Left kidney (tissue), 2 donors: ENCODE measurements around the gene MARF1. TPM values are rescaled to one million over a fixed set of nuclear protein-coding genes. Genes with fewer than 3 reads are reported as not detected.
"Not testable (repeated sequence)": the region's sequence is repeated elsewhere in the genome, so short reads cannot be mapped to it uniquely, and the experiment has no call there.

Source experiments
- DNase-seq: peaks from one replicate; pipeline ENCODE4 v3.0.0-alpha.2; 2013
- polyA plus RNA-seq: library from polyadenylated mRNA; unstranded; fragments of 120-200 nt; gene quantifications from one replicate; pipeline ENCODE4 v1.2.1, GENCODE V29; 2013; ENCODE audit not compliant: insufficient read length

The MARF1 gene
- polyA plus RNA-seq, 1 donor: 70.2 TPM

DNA sequence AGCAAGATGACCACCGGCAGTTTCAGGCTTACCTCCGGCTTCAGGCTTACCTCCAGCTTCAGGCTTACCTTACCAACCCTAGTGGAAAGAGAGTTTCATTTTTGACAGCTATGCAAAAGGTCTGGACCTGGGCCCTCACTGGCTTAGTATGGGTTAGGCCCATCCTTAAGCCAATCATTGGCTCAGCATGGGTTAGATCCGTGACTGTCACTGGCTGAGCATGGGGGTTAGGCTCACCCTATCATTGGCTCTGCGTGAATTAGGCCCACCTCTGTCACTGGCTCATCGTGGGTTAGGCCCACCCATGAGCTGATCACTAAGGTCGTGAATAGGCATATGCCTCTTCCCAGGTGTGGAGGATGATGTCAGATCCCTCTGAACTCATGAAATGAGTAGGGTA, 15.2 kb upstream of the MARF1 start:
- DNase-seq: no peak

DNA sequence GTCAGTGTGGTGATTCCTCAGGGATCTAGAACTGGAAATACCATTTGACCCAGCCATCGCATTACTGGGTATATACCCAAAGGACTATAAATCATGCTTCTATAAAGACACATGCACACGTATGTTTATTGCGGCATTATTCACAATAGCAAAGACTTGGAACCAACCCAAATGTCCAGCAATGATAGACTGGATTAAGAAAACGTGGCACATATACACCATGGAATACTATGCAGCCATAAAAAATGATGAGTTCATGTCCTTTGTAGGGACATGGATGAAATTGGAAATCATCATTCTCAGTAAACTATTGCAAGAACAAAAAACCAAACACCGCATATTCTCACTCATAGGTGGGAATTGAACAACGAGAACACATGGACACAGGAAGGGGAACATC, 12.6 kb upstream of the MARF1 start:
- not testable (repeated sequence) for DNase-seq

DNA sequence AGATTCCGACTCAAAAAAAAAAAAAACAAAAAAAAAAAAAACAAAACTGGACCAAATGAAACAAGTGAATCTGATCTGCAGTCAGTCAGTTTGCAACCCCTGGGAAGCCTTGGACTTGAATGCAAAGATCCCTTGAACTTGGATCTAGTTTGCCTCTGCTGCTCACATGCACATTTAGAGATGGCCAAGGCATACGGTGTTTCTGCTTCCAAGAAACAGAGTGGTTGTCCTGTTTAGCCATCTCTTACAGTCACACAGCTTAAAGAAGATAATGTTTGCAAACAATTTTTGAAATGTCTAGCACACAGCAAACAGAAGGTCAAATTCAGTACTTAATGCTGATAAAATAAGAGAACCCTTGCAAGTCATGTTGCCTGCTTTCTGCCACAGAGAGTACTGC, 11.6 kb upstream of the MARF1 start:
- DNase-seq: no peak

DNA sequence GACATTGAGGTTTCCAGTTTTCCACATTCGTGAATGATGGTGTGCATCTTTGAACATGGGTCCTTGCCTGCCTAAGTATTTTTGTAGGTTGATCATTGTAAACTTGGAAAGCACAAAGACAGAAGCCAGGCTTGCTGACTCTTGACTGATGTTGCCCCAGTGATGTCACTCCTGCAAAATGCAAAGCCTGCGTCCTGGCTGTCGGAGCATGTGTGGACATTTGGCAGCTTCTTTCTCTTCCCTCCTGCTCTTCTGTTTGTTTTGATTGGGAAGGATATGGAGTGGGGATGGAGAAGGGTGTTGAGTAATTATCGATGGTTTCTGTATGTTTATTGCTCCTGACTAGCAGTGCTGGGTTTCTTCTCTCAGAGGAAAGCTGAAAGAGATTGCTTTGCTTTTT, 10.3 kb upstream of the MARF1 start:
- no peak for DNase-seq

DNA sequence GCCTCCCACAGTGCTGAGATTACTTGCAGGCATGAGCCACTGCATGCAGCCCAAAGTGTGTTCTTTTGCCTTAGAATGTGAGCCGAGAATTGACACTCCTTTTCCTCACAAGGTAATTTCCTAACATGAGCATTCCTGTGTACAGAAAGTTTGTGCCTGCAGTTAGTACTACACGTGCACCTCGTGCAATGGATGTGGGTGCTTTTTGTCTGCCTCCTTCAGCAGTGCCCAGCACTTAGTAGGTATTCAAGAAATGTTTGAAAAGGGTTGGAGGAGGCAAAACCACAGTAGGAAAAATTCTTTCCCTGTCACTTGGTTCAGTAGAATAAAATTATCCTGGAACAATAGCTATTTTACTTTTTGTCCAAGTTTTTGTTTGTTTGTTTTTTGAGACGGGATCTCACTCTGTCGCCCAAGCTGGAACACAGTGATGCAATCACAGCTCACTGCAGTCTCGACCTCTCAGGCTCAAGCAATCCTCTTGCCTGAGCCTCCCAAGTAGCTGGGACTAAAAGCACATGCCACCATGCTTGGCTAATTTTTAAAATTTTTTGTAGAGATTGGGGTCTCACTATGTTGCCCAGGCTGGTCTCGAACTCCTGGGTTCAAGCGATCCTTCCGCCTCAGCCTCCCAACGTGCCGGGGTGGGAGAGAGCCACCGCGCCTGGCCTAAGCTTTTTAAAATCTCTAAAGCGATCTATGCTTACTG, 9.5 kb upstream of the MARF1 start:
- no peak for DNase-seq

DNA sequence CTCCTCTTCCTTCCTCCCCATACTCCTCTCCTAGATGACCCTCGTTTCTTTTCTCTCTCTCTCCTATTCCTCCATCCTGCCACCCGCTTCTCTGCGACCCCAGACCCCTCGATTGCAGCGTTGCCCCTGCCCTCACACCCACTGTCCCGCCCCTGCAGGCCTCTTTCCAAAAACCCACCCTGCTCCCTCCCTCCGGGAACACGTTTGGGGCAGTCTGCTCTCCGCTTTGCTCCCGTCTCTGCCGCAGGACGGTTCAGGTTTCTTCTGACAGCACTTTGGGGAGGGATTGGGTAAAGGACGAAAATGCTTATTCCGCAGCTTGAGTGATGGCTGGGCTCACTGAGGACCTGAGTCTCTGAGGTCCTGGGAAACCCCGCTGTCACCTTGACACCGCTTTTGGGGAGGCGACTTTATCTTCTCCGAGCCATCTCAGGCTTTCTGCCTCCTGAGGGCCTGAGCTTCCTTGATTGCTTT, 7.8 kb upstream of the MARF1 start:
- no peak for DNase-seq

DNA sequence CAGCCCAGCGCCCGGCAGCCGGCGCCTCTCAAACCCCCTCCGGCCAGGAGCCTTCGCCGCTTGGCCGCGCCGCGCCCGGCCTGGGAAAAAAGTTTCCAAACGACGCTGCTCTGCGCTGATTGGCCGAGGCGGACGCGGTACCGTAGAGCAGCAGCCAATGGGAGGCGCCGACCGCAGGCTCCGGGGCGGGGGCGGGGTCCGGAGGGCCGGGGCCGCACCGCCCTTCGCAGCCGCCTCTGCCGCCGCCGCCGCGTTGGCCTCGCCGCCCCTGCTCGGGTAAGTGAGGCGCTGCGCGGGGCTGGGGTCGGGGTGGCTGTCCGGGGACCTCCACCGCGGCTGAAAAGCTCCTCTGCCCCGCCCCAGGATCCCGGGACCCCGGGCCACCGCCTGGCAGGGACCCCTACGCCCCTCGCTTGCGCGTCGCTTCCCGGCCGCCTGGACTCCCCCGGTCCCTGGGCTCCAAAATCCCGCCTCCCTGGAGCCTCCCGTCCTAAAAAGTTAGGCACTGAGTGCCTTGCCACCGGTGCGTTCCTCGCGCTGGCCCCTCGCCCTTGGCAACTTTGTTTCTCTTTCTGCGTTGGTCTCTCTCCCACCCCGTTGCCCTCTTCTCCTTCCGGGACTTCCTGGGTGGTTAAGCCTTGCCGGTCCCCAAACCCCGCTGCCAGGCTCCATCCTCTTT, 7.2 kb upstream of the MARF1 start, which contains the start of gene NDE1:
NDE1 (plus strand) TSS at position 227 of the 679 bp plus-strand sequence. CDS start 14,534 bp downstream, outside the sequence.
- DNase-seq: peak; percentile 89

DNA sequence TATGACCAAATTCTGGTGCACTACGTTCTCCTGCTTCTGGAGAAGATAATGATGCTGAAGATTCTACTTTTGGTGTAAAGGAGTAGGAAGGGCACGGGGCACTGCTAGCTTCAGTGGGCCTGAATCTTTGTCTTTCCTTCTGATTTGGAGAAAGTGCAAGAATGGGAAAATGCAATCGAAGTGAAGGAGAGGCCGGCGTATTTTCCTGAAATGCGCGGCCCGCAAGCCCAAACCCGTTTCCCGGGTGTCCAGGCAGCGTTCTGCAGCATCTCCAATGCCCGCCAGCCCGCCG, 6.7 kb upstream of the MARF1 start:
- DNase-seq: no peak

DNA sequence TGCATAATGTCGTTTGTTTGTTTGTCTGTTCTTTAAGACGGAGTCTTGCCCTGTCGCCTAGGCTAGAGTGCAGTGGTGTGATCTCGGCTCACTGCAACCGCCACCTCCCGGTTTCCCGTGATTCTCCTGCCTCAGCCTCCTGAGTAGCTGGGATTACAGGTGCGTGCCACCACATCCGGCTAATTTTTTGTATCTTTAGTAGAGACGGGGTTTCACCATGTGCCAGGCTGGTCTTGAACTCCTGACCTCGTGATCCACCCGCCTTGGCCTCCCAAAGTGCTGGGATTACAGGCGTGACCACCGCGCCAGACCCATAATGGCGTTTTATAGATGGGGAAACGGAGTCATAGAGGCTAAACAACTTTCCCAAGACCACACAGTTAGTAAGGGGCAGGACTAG, 6.4 kb upstream of the MARF1 start:
- DNase-seq: not testable (repeated sequence)

DNA sequence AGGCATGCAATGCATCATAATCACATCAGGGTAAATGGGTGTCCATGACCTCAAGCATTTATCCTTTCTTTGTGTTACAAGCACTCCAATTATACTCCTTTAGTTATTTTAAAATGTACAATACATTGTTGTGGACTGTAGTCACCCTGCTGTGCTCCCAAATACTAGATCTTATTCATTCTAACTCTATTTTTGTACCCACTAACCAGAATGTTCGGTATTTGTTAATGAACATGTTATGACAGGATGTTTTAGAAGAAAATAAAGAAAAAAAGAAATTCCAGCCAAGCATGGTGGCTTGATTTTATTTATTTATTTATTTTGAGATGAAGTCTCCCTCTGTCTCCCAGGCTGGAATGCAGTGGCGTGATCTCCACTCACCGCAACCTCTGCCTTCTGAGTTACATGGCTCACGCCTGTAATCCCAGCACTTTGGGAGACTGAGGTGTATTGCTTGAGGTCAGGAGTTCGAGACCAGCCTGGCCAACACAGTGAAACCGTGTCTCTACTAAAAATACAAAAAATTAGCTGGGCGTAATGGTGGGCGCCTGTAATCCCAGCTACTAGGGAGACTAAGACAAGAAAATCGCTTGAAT, 5.3 kb upstream of the MARF1 start:
- DNase-seq: no peak

DNA sequence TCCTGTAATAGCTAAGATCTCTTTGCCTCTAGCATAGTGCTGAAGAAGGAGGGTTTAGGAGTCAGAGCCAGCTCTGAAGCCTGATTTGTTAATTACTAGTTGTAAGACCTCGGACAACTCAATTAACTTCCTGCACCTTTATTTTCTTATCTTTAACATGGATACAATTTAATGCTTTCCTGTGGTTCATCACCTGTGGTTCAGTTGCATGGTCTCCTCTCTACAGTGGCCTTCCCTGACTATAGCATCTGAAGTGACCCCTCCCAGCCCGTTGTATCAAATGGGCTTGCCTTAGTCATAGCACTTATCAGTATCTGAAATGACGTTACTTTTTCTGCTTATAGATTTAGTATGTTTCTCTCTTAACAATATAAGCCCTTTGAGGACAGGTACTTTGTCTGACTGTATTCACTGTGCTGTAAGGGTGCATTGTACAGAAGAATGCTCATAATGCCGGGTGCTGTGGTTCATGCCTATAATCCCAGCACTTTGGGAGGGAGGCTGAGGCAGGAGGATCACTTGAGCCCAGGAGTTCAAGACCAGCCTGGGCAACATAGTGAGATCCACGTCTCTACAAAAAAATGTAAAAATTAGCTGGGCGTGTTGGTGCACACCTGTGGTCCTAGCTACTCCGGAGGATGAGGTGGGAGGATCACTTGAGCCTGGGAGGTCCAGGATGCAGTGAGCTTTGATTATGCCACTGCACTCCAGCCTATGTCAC, 4.5 kb upstream of the MARF1 start:
- no peak for DNase-seq

DNA sequence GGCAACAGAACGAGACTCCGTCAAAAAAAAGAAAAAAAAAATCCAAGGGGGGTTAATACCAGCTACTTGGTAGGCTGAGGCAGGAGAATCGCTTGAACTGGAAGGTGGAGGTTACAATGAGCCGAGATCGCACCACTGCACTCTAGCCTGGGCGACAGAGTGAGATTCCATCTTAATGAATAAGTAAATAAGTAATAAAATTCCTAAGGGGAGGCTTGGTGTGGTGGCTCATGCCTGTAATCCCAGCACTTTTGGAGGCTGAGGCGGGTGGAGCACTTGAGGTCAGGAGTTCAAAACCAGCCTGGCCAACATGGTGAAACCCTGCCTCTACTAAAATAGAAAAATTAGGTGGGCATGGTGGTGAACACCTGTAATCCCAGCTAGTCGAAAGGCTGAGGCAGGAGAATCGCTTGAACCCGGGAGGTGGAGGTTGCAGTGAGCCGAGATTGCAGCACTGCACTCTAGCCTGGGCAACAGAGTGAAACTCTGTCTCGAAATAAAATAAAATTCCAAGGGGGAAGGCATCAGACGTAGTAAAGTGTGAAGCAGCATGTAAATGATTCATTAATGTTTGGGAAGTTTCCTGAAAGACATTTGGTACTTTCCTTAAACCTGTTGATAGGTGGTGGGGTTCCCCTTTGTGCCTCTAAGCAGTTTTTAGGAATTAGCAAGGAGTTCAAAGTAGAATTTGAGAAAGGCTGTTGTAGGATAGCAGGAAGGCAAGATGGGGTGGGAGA, 3.8 kb upstream of the MARF1 start:
- DNase-seq: not testable (repeated sequence)

DNA sequence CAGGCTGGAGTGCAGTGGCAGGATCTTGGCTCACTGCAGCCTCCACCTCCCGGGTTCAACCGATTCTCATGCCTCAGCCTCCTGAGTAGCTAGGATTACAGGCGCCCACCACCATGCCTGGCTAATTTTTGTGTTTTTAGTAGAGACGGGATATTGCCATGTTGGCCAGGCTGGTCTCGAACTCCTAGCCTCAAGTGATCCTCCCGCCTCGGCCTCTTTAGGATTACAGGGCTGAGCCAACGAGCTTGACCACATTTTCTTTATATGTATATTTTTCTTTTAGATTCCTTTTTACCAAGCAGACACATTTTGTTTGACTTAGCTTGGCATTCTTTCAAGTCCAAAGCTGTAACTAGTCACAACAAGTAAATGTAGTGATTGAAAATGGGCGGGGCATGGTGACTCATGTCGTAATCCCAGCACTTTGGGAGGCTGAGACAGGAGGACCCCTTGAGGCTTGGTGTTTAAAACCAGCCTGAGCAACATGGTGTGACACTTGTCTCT, 2.1 kb upstream of the MARF1 start:
- DNase-seq: not testable (repeated sequence)

DNA sequence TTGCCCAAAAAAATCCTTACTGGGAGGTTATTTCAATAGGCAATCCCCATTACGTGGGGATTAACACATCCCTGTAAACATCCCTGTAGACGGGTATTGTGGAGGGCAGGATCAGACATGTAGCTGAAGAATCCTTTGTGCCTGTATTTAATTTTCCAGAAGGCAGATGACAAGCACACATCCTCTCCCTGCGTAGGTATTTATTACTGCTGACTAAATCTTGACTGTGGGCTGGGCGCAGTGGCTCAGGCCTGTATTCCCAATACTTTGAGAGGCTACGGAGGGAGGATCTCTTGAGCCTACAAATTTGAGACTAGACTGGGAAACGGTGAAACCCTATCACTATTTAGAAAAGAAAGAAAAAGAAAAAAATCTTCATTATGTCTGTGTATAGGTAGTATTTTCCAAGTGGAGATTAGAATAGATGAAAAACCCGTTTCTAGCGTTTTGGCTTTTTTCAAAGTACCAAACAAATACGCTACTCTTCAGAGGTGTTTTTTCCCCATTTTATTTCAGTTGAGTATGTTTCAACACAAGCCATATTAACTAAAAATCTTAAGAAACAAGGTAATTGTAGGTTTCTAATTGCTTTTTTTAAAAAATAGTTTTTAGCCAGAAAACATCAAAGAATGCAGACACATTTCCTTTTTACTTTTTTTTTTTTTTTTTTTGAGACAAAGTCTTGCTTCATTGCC, 1.5 kb upstream of the MARF1 start:
- DNase-seq: no peak

DNA sequence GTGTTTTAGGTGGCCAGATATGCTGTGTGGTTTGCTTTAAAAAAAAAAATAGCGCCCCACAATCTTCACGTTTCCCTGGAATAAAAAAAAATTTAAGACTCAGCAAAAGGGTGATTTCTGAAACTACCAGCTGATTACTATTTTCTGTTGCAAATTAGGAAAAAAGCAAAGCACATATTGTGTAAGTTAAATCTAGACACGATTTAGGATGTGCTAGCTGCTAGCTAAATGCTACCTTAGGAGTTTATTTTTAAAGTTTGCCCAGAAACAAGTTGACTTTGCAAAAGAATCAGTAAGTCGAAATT, 944 bp upstream of the MARF1 start:
- DNase-seq: no peak

DNA sequence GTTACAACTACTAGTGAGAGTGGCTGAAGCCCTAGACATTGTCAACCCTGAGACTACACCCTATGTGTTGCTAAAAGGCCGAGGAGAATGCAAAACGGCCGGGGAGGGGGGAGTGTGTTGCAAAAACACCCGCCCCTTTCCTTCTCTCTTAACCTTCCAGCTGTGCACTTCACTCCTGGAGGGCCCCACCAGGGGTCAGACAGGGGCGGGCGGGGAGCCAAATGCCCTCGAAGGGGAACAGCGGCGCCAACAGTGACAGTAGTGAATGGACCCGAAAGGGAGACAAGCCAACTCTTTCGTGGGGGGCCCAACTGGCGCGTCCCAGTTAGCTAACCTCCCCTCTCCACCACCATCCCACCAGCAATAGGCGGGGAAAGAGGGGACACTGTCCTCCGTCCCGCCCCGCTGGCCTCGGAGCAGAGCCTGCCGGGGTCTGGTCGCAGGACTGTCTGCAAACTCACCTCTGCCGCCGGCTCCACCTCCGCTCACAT, 352 bp downstream of the MARF1 start:
- peak; percentile 60 for DNase-seq

DNA sequence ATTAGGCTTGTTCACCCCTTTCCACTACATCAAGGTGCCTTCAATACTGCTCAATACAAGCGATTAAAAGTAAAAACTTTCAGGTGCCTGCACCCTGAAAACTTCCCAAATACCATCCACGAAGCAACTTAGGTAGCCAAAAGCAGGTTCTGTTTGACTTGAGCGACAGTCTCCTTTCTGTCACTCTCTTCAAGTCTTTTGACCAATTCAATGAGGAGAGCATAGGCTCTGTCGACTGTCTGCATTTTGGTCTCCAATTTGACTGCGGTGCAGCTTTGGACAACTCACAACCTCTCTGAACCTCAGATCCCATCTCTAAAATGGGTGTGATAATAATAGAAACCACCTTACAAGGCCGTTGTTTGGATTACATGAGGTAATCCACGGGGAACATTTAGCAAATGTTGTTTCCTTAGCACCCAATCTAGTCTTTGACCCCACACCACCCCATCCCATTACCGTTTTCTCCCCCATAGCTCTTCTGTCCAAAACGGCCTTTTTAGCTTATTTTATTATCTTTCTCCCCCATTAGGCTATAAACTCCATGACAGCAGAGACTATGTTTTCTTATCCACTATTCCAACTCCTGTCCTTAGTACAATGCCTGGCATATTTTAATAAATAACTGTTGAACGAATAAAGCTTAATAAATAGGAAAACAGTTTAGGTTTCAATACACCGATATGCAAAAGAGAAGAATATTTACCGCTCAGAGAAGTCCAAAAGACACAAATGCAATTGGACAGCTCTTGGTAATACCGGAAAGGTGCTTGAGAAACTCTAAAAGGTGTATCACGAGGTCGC, 999 bp downstream of the MARF1 start:
- no peak for DNase-seq

DNA sequence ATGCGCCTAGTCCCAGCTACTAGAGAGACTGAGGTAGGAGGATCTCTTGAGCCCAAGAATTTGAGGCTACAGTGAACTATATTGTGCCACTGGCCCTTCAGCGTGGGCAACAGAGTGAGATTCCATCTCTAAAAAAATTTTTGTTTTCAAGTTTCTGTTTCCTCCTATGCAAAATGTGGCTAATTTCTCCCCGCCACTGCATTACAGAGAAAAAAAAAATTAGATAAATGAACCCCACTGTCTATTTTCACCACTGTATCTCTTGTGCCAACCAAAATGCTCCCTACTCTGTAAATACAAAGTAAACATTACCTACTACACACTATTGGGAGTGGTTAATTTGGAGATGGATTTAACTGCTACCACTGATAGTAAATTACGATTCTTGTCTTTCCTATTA, 2.0 kb downstream of the MARF1 start:
- no peak for DNase-seq

DNA sequence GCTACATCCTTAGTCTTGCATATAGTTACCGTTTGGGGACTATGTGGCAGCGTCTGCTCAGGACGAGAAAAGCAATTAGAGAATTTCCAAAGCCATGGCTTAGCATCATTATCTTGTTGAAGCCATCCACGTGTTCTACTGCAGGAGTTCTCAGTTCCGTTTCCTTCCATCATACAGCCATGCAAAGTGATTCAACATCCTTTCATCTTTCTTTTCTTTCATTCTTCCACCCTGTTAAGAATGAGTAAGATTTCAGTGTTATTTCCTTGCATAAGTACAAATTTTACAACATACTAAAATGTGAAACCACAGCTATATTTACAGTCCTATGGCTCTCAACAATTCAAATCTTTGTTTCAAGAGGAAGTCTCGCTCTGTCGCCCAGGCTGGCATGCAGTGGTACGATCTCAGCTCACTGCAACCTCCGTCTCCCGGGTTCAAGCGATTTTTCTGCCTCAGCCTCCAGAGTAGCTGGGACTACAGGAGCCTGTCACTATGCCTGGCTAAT, 3.8 kb downstream of the MARF1 start:
- DNase-seq: no peak

DNA sequence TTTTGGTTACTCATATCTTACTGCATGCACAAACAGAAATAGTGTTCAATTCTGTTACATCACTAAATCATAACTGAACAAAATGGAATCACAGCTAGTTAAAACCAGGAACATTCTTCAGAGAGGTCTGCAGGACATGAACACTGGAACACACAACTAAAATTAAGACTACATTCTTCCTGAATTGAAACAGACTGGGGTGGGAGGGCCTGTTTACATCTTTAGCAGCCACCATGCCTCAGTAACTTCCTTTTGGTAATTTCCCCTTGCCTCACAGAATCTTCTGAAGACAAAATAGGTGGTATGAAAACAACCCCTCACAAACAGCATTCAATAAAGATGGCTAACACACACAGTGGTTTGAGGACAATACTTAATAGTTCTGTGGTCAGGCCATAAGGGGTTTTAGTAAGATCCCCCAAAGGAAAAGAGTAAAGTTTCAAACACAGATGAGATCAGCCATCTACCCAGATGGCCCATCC, 6.5 kb downstream of the MARF1 start:
- DNase-seq: no peak
